Dedifferentiated amniotic fluid mesenchymal stem cell (primary cell): Measurements from ENCODE around the gene RTRAF.

Experiments used
- DNase-seq: peaks from one replicate; pipeline ENCODE4 v3.0.0-alpha.2; 2016; ENCODE audit errors: extremely low spot score

Gene RTRAF

DNA sequence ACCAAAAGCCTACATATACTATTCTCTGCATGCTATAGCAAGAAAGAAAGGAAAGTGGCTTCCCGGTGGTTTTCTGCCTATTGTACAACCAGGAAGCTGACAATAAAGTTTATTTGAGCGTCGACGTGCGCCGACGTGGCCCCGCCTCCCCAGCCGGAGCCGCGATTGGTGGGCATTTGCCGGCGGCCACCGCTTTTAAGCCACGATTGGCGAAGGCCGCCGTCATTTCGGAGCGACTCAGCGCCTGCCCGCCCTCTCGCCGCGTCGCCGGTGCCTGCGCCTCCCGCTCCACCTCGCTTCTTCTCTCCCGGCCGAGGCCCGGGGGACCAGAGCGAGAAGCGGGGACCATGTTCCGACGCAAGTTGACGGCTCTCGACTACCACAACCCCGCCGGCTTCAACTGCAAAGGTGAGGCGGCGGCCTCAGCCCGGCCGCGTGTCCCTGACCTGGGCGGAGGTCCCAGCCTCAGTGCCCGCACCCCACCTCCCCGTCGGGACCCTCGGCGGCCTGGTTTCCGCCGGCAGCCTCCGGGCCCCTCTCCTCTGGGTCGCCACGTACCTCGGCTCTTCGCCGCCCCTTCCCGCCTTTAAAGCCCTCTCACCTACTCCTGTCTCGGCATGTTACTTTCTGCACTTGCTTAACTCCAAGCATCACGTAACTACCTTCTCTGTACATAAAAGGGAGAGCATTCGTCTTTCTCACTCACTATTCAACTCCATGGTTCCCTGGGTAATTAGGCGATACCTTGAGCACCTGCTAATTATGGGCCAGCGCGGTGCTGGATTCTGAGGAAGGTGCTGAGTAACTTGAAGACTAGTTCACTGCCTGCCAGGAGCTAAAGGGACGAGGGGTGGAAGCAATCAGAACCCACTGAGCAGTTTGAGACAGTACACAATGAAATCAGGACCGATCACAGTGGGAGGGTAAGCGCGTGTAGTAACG is at the start of gene RTRAF:
TSS of gene RTRAF (plus strand) at position 254 of the 942 bp plus-strand sequence. CDS start at position 348, 94 bp downstream.
- peak; percentile 82 for DNase-seq

GRCh38 chr14:51939755-51940301 is 49.5 kb upstream of the RTRAF start:
- DNase-seq: no peak

GRCh38 chr14:51942971-51943370 is 46.4 kb upstream of the RTRAF start:
- DNase-seq: no peak

GRCh38 chr14:51950007-51950406 is 39.3 kb upstream of the RTRAF start:
- DNase-seq: no peak

DNA sequence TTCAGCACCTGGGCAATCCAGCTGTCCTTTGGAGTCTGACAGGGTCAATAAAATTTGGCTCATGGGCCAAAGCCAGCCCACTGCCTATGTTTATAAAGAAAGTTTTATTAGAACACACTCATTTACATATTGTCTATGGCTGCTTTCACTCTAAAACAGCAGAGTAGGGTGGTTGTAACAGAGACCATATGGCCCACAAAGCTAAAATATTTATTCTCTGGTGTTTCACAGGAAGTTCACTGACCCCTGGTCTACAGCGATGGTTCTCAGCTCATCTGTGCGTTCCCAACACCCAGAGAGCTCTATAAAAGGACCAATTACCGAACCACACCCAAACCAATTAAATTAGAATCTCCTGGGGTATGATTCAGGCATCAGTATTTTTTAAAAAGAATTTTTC is 37.7 kb upstream of the RTRAF start:
- no peak for DNase-seq

GRCh38 chr14:51954031-51954430 is 35.3 kb upstream of the RTRAF start:
- DNase-seq: no peak

- no peak for DNase-seq
These were observed 34.7 kb upstream of the RTRAF start for GRCh38 chr14:51954657-51955056.

- no peak for DNase-seq
These were observed 31.4 kb upstream of the RTRAF start for GRCh38 chr14:51957950-51958349.

DNA sequence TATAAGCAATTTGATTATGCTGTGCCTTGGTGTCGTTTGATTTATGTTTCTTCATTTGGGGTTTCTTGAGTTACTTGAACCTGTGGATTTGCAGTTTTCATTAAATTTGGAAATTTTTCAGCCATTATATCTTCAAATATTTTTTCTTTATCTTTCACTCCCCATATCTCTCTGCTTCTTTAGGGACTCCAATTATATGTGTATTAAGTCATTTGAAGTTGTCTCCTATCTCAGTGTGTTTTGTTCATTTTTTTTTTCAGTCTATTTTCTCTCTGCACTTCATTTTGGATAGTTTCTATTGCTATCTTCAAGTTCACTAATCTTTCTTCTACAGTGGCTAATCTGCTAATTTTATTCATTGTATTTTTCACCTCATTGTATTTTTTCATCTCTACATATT is 29.4 kb upstream of the RTRAF start:
- DNase-seq: no peak

DNA sequence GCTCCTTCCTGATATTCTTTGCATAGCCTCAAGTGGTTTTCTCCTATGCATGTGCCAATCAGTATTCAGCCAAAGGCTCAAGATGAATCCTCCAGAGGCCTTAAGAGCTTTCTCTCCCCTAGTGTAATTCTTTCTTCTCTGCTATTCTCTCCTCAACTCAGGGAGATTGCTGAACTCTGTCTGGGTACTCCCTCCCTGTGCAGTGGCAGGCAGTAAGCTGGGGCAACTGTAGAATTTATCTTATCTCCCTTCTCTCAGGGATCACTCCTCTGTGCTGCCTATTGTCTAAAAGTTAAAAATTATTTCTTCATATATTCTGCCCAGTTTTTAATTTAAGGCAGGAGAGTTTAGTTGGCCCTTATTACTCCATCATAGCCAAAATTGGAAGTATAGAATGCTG is 28.5 kb upstream of the RTRAF start:
- DNase-seq: no peak

DNA sequence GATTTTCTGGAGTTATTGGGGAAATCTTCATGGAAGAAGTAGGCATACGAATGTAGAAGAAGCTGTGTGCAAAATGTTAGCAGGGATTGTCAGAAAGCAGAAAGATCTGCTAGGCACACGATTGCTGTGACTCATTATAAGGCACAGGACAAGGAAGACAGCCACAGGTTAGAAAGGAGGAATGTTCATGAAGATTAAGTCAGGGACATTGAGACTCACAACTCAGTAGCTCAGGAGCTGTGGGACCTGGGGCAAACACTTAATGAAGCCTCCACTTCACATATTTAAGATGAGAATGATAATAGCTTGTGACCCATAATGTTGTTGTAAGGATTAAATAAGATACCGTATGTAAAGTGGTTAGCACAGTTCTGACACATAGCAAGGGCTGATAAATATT is 26.6 kb upstream of the RTRAF start:
- no peak for DNase-seq

DNA sequence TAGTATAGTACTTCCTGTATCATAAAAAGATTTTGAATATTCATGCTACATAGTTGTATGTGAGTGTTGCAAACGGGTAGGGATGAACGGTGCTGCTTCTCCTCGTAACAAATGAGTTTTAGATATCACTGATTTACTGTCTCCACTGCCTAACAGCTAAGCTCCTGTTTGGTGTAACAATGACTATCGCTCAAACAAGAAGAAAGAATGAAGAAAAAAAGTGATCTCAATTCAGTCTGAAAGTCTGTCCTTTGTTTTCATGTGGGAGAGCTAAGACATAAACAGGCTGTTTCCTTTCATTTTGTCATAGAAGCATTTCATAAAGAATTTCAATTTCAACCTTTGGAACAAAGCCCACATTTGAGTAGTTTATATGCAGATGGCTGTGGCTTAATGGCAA is 26.1 kb upstream of the RTRAF start:
- peak; percentile 36 for DNase-seq

DNA sequence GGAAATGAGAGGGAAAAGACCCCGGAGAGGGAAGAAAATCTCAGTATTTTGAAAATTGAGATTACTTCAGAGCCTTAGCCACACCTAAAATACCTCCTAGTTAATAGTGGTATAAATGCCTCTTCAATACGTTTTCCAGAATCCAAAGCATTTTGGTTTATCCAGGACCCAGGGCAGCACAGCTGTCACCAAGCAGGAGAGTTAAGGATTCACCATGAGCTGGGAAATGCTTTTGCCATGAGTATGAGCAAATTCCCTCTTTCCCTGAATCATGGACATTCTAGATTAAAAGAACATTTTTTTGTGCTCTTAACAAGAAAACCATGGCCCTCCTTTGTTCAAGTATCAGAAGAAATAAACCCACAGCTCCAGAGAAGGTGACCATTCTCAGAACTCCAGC is 21.8 kb upstream of the RTRAF start:
- DNase-seq: no peak

- DNase-seq: no peak
These were observed 19.4 kb upstream of the RTRAF start for GRCh38 chr14:51969852-51970540.

DNA sequence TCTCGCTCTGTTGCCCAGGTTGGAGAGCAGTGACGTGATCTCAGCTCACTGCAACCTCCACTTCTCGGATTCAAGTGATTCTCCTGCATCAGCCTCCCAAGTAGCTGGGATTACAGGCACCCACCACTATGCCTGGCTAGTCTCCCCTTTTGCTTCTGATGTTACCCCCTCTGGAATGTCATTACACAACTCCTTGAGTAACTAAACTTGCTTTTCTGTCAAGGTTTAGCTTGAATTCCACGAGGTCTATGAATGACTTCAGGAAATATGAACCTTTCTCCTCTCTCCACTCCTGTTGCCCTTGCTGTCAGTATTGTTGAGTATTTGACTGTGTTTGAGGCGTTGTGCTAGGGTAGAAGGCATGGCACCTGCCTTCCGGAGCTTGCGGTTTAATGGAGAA is 16.8 kb upstream of the RTRAF start:
- DNase-seq: no peak

GRCh38 chr14:51977075-51977474 is 12.3 kb upstream of the RTRAF start:
- DNase-seq: no peak

- DNase-seq: no peak
These were observed 10.7 kb upstream of the RTRAF start for GRCh38 chr14:51978681-51979085.

GRCh38 chr14:51979088-51979709 is 10.1 kb upstream of the RTRAF start:
- DNase-seq: peak; percentile 78

- no peak for DNase-seq
These were observed 8.0 kb upstream of the RTRAF start for GRCh38 chr14:51981218-51981854.

- DNase-seq: no peak
These were observed 1.1 kb upstream of the RTRAF start for GRCh38 chr14:51988221-51988620.

GRCh38 chr14:51990488-51990887 is 1.1 kb downstream of the RTRAF start:
- DNase-seq: no peak
